ENCODE data around the gene ZMYM1.
"Not testable (repeated sequence)": the region's sequence is repeated elsewhere in the genome, so short reads cannot be mapped to it uniquely, and the experiment has no call there.

The ZMYM1 gene

DNA sequence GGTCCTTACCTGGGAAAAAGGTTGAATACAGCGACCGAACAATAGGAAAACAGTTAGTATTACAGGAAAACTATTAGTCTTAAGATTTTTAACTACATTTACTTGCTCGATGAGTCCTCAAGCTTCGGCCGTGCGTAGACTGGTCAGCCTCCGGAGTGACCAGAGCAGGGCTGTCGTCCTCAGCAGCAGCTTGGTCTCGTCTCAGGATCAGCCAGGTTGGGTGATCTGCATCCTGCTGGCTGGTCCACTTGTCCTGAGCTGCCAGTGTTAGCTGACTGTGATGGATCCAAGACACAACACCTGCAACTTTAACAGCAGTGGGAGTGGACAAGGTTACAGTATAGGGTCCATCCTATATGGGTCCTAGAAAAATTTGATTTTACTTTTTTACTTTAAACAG lies 63.5 kb downstream of the ZMYM1 start:
- DNase-seq (ENCODE audit: low spot score); H3K27me3 ChIP-seq (ENCODE audit: insufficient read depth, poor library complexity, severe bottlenecking); ATAC-seq (ENCODE audit: low read depth); H3K4me3 ChIP-seq (ENCODE audit: severe bottlenecking); H3K9me3 ChIP-seq (ENCODE audit: severe bottlenecking); H3K36me3 ChIP-seq (ENCODE audit: low read depth); H3K4me1 ChIP-seq (ENCODE audit: insufficient read depth, poor library complexity, severe bottlenecking); H3K27ac ChIP-seq (ENCODE audit: poor library complexity, severe bottlenecking): not testable (repeated sequence)

DNA sequence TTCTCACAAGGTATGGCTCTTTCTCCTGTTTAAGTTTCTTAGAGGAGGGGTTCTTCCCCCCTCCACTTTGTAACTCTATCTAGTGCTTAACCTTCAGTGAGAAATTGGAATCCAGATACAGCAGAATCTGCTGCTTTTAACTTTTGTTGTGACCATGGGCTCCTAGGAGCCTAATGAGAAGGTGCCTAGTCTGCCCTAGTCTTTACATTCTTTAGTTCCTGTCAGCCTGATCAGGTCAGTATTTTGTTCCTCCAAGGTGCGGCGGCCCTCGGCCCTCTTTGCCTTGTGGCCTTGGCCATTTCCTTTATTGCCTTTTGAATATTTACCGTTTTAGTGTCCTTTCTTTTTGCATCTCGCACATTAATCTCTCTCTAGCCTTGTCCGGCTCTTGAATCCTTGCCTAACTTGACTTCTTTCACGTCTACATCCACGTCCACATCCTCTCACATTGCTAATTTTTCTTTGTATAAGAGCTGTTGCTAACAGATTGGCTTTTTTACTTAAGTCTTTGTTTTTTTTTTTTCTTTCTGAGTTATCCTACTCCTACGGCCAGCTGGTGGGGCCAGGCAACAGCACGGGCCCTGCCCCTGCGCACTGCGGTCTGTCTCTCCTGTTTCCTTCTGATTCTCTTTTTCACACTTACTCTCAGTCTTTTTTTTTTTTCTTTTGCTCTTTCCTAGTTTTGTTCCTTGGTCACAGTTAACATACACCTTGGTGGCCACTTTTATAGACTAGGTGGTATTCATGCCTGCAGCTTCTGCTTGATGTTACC lies 64.7 kb downstream of the ZMYM1 start:
- Histone ChIP-seq H3K9me3 (ENCODE audit: severe bottlenecking) (no peaks in the 10 kb centered on the region), H3K36me3 (ENCODE audit: low read depth) (no peaks in the 10 kb centered on the region), H3K27ac (ENCODE audit: poor library complexity, severe bottlenecking) (no peak overlapping the region), H3K4me3 (ENCODE audit: severe bottlenecking) (no peak overlapping the region), H3K4me1 (ENCODE audit: insufficient read depth, poor library complexity, severe bottlenecking) (no peaks in the 10 kb centered on the region), H3K27me3 (ENCODE audit: insufficient read depth, poor library complexity, severe bottlenecking) (no peaks in the 10 kb centered on the region)
- DNase-seq (ENCODE audit: low spot score) (no peak), ATAC-seq (ENCODE audit: low read depth) (peak; percentile 35; the same call in 1 of the 3 replicates)
- TF ChIP-seq, protein P1, sequence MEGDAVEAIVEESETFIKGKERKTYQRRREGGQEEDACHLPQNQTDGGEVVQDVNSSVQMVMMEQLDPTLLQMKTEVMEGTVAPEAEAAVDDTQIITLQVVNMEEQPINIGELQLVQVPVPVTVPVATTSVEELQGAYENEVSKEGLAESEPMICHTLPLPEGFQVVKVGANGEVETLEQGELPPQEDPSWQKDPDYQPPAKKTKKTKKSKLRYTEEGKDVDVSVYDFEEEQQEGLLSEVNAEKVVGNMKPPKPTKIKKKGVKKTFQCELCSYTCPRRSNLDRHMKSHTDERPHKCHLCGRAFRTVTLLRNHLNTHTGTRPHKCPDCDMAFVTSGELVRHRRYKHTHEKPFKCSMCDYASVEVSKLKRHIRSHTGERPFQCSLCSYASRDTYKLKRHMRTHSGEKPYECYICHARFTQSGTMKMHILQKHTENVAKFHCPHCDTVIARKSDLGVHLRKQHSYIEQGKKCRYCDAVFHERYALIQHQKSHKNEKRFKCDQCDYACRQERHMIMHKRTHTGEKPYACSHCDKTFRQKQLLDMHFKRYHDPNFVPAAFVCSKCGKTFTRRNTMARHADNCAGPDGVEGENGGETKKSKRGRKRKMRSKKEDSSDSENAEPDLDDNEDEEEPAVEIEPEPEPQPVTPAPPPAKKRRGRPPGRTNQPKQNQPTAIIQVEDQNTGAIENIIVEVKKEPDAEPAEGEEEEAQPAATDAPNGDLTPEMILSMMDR (IDR thresholded peaks at IDR 0.05; ENCODE audit: poor library complexity, severe bottlenecking), result no peak

DNA sequence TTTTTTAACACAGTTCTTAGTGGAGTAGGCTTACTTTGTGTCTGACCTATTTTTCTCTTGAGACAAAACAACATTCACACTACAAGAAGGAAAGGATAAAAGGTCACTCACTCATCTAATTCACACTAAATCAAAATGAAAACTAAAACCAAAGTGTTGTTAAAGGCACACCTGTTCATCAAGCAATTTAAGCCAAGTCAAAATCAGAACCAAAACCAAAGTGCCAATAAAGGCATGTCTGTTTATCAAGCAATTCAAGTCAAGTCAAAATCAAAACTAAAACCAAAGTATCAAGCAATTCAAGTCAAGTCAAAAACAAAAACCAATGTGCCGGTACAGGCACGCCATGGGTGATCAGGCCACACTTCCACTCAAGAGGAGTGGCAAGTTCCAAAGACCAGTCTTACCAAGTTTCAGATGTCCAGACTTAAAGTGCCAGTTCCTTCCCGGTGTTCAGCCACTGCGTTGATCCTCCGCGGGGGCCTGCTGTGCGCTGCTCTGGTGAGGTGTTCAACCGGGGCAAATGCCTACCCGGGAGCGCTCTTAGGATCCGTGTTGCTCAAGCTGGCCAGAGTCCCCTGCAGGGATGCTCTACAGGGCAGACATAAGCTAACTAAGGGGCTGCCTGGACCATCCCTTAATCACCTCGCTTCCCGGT lies 66.8 kb downstream of the ZMYM1 start:
- H3K36me3 ChIP-seq (ENCODE audit: low read depth); H3K27me3 ChIP-seq (ENCODE audit: insufficient read depth, poor library complexity, severe bottlenecking); H3K27ac ChIP-seq (ENCODE audit: poor library complexity, severe bottlenecking); H3K4me1 ChIP-seq (ENCODE audit: insufficient read depth, poor library complexity, severe bottlenecking); H3K9me3 ChIP-seq (ENCODE audit: severe bottlenecking); DNase-seq (ENCODE audit: low spot score): not testable (repeated sequence)
- peak; percentile 78 for ATAC-seq (ENCODE audit: low read depth)
- H3K4me3 ChIP-seq (ENCODE audit: severe bottlenecking), result peak overlapping the region; percentile 7

DNA sequence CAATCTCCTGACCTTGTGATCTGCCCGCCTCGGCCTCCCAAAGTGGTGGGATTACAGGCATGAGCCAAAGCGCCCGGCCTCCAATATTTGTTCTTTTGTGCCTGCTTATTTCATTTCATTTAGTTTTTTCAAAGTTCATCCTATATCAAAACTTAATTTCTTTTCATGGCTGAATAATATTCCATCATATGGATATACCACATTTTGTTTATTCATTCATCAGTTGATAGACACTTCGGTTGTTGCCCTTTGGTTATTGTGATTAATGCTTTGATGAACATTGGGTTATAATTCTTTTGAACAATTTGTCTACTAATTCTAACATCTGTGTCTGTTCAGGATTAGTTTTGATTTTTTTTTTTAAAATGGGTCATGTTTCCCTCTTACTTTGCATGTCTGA lies 72.0 kb downstream of the ZMYM1 start:
- H3K9me3 ChIP-seq (ENCODE audit: severe bottlenecking), result no peaks in the 10 kb centered on the region
- ATAC-seq (ENCODE audit: low read depth) (no peak), DNase-seq (ENCODE audit: low spot score) (no peak)
- no peak overlapping the region for H3K27ac ChIP-seq (ENCODE audit: poor library complexity, severe bottlenecking)
- H3K27me3 ChIP-seq (ENCODE audit: insufficient read depth, poor library complexity, severe bottlenecking), result no peaks in the 10 kb centered on the region
- TF ChIP-seq, protein P1 (IDR thresholded peaks at IDR 0.05; ENCODE audit: poor library complexity, severe bottlenecking), result no peak
- H3K4me1 ChIP-seq (ENCODE audit: insufficient read depth, poor library complexity, severe bottlenecking), result no peaks in the 10 kb centered on the region
- H3K4me3 ChIP-seq (ENCODE audit: severe bottlenecking), result no peak overlapping the region
- no peaks in the 10 kb centered on the region for H3K36me3 ChIP-seq (ENCODE audit: low read depth)

DNA sequence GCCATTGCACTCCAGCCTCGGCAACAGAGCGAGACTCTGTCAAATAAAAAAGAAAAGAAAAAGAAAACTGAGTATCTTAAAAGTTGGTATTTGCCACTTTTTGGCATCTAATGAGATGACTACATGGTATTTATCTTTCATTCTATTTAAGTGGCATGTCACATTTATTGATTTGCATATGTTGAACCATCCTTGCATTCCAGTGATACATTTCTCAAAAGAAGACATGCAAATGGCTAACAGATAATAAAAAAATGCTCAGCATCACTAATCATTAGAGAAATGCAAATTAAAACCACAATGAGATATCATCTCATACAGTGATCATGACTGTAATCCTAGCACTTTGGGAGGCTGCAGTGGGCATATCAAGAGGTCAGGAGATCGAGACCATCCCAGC lies 85.7 kb downstream of the ZMYM1 start:
- no peak for DNase-seq (ENCODE audit: low spot score)
- Histone ChIP-seq H3K27me3 (ENCODE audit: insufficient read depth, poor library complexity, severe bottlenecking) (no peaks in the 10 kb centered on the region), H3K36me3 (ENCODE audit: low read depth) (no peaks in the 10 kb centered on the region), H3K4me1 (ENCODE audit: insufficient read depth, poor library complexity, severe bottlenecking) (no peaks in the 10 kb centered on the region), H3K9me3 (ENCODE audit: severe bottlenecking) (no peaks in the 10 kb centered on the region), H3K4me3 (ENCODE audit: severe bottlenecking) (no peak overlapping the region), H3K27ac (ENCODE audit: poor library complexity, severe bottlenecking) (no peak overlapping the region)
- ATAC-seq (ENCODE audit: low read depth), result no peak
- TF ChIP-seq, protein P1 (IDR thresholded peaks at IDR 0.05; ENCODE audit: poor library complexity, severe bottlenecking), result no peak
